Hippocampal formation (tissue), 2 donors: Measurements from ENCODE around the gene ZNF544.

Experiments
- DNase-seq, 2 donors: peaks; one replicate each; lab custom pipeline; 2025; lab: John Stamatoyannopoulos, UW

ZNF544 gene

GRCh38 chr19:58228585-58229254, at the start of gene ZNF544:
Gene ZNF544, plus strand, starts transcription at chr19:58228914. Its CDS starts 15,110 bp downstream, at chr19:58244024.
- DNase-seq, result peak; percentile 1 to 64

GRCh38 chr19:58181902-58182576, 46.7 kb upstream of the ZNF544 start:
- no peak for DNase-seq

GRCh38 chr19:58182577-58182988, 46.1 kb upstream of the ZNF544 start:
- peak in 1 of 2 donors; percentile 79 for DNase-seq

GRCh38 chr19:58182989-58183816, 45.5 kb upstream of the ZNF544 start, which contains the start of gene ZNF274:
Gene ZNF274, plus strand, starts transcription at chr19:58183061. Its CDS starts 905 bp downstream, at chr19:58183966.
- peak; percentile 69 to 87 for DNase-seq

GRCh38 chr19:58183817-58184215, 44.9 kb upstream of the ZNF544 start:
- DNase-seq, result no peak

- no peak for DNase-seq
Observed at GRCh38 chr19:58196901-58197616, 31.7 kb upstream of the ZNF544 start.

- DNase-seq, result no peak
Observed at GRCh38 chr19:58203814-58204475, 24.8 kb upstream of the ZNF544 start.

GRCh38 chr19:58204566-58204965, 24.1 kb upstream of the ZNF544 start:
- no peak for DNase-seq

- DNase-seq, result no peak
Observed at GRCh38 chr19:58209577-58209976, 19.1 kb upstream of the ZNF544 start.

GRCh38 chr19:58212336-58213074, 16.2 kb upstream of the ZNF544 start:
- no peak for DNase-seq

- DNase-seq, result no peak
Observed at GRCh38 chr19:58213075-58213369, 15.7 kb upstream of the ZNF544 start.

- no peak for DNase-seq
Observed at GRCh38 chr19:58217069-58217481, 11.6 kb upstream of the ZNF544 start.

- no peak for DNase-seq
Observed at GRCh38 chr19:58217607-58218391, 10.9 kb upstream of the ZNF544 start.

- DNase-seq, result no peak
Observed at GRCh38 chr19:58218899-58219298, 9.8 kb upstream of the ZNF544 start.

- DNase-seq, result peak in 1 of 2 donors; percentile 1
Observed at GRCh38 chr19:58227964-58228584, 640 bp upstream of the ZNF544 start.

- DNase-seq, result no peak
Observed at GRCh38 chr19:58229255-58229639, 533 bp downstream of the ZNF544 start.

- DNase-seq, result no peak
Observed at GRCh38 chr19:58237324-58237723, 8.6 kb downstream of the ZNF544 start.

GRCh38 chr19:58243351-58243750, 14.6 kb downstream of the ZNF544 start:
- DNase-seq, result no peak

GRCh38 chr19:58248886-58249285, 20.2 kb downstream of the ZNF544 start:
- DNase-seq, result no peak
